Ammon's horn (tissue), 1 donor: ENCODE results near the gene GGT7.
"Not testable (repeated sequence)": the region's sequence is repeated elsewhere in the genome, so short reads cannot be mapped to it uniquely, and the experiment has no call there.

Experiments
- DNase-seq: peaks from one replicate; pipeline ENCODE4 v3.0.0-alpha.2; 2016; ENCODE audit warnings: low spot score

Gene GGT7, protein sequence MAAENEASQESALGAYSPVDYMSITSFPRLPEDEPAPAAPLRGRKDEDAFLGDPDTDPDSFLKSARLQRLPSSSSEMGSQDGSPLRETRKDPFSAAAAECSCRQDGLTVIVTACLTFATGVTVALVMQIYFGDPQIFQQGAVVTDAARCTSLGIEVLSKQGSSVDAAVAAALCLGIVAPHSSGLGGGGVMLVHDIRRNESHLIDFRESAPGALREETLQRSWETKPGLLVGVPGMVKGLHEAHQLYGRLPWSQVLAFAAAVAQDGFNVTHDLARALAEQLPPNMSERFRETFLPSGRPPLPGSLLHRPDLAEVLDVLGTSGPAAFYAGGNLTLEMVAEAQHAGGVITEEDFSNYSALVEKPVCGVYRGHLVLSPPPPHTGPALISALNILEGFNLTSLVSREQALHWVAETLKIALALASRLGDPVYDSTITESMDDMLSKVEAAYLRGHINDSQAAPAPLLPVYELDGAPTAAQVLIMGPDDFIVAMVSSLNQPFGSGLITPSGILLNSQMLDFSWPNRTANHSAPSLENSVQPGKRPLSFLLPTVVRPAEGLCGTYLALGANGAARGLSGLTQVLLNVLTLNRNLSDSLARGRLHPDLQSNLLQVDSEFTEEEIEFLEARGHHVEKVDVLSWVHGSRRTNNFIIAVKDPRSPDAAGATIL

GRCh38 chr20:34872622-34873224 is at the start of gene GGT7:
Gene GGT7, minus strand, starts transcription at chr20:34872856. Its CDS starts 41 bp downstream, at chr20:34872815.
- DNase-seq, result peak; percentile 90

GRCh38 chr20:34921436-34921835 is 48.8 kb upstream of the GGT7 start:
- no peak for DNase-seq

- DNase-seq, result peak; percentile 33
Observed at GRCh38 chr20:34920055-34920454, 47.4 kb upstream of the GGT7 start.

DNA sequence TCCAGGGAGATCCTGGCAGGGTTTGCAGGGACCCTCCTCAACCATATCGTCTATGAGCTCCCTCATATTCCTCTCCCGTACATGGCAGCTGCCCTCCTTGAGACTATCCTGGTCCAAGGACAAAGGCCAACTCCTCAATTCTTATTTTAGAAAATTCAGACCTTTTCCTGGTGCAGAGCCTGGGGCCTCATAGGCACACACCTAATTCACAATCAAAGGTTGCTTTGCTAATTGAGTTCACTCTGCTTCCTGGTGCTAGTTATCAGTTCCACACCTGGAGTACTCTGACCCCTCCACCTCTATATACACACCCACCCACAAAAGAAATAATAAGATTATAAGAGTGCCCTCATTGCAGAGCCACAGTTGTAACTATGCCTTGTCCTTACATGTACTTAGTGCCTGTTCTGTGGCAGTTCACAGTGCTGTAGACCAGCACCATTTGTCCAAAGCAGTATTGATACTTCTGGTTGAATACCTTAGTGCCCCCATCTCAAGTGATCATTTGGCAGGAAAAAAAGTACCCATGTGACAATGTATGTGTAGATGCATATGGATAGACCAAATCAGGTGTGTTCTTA is 44.2 kb upstream of the GGT7 start:
- DNase-seq, result no peak

DNA sequence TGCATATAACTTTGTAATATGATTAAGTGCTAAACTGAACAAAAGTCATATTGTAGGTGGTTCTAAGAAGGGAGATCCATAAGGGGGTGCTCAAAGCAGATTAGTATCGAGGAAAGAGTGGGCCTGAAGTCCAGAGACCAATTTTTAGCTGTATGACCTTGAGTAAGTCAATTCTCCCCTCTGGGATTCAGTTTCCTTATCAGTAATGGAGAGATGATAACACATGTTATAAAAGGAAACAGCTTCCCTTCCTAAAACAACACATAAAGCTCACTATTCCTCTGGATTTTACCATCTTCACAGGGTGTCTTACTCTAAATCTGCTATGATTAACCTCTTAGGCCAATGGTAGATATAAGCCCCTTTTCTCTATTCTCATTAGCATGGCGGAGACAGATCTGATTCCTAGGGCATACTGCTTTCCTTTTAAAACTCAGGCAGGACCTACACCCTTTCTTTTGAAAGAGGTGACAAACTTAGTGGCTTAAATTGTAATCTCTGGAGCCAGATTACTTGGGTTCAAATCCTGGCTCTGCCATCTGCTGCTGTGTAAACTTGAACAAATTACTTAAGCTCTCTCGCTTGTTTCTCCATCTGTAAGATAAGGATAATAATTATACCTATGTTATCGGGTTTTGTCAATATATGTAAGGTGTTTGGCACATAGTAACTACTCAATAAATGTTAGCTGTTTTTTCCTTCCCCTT is 43.2 kb upstream of the GGT7 start:
- no peak for DNase-seq

GRCh38 chr20:34915131-34915530 is 42.5 kb upstream of the GGT7 start:
- DNase-seq, result no peak

DNA sequence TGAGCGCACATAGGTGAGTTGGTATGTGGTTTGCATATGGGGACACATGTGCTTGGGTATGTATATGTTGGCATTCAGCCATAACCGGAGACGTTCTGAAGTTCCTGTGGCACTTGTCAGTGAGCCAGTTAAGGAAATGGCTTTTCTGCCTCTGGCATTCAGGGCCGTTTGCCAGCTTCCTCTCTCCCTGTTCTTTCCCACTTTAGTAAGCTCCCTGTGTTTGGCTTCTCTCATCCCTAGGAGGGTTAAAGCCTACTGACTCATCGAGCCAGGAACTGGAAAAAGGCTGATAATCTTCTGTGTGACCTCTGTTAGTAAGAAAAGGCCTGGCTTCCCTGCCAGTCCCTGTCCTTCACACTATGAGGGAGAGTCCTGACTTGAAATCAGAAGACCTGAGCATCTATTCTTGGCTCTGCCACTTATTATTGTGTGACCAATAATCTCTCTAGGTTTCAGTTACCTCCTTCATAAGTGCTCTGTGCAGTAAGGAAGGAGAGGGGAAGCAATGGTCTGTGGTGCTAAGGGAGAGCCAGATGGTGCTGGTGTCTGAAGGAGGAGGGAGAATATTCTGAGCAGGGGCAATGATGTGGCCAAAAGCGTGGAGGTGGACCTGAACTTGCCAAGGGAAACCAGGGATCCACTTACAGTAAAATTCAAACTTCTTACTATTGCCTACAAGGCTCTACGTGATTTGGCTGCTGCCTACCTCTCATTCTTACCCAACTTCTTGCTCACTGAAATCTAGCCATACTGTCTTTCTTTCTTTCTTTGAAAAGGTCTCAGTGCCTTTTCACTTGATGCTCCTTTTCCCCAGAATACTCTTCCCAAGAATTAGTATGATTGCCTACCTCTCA is 35.2 kb upstream of the GGT7 start:
- DNase-seq, result peak; percentile 22

DNA sequence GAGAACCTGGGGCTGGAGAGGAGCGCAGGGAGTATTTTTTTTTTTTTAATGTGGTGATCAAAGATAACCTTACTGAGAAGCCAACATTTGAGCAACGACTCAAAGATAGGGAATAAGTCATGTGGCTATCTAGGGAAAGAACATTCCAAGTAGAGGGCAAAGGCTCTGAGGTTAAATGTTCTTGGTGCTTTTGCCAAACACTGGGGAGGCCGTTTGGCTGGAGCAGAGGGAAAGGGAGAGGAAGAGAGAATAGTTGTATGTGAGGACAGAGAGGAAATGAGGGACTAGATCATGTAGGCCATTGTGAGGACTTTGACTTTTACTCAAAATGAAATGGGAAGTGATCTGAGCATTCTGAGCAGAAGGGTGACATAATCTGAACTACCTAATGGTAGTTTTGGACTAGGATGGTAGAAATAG is 31.6 kb upstream of the GGT7 start:
- DNase-seq, result peak; percentile 28

DNA sequence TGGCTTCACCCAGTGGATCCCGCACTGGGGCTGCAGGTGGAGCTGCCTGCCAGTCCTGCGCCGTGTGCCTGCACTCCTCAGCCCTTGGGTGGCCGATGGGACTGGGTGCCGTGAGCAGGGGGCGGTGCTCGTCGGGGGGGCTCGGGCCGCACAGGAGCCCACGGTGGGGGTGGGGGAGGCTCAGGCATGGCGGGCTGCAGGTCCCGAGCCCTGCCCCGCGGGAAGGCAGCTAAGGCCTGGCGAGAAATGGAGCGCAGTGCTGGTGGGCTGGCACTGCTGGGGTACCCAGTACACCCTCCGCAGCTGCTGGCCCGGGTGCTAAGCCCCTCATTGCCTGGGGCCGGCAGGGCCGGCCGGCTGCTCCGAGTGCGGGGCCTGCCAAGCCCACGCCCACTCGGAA is 26.1 kb upstream of the GGT7 start:
- not testable (repeated sequence) for DNase-seq

DNA sequence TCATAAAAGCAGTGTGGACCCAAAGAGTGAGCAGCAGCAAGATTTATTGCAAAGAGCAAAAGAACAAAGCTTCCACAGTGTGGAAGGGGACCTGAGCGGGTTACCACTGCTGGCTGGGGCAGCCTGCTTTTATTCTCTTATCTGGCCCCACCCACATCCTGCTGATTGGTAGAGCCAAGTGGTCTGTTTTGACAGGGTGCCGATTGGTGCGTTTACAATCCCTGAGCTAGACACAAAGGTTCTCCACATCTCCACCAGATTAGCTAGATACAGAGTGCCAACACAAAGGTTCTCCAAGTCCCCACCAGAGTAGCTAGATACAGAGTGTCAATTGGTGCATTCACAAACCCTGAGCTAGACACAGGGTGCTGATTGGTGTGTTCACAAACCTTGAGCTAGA is 25.5 kb upstream of the GGT7 start:
- not testable (repeated sequence) for DNase-seq

DNA sequence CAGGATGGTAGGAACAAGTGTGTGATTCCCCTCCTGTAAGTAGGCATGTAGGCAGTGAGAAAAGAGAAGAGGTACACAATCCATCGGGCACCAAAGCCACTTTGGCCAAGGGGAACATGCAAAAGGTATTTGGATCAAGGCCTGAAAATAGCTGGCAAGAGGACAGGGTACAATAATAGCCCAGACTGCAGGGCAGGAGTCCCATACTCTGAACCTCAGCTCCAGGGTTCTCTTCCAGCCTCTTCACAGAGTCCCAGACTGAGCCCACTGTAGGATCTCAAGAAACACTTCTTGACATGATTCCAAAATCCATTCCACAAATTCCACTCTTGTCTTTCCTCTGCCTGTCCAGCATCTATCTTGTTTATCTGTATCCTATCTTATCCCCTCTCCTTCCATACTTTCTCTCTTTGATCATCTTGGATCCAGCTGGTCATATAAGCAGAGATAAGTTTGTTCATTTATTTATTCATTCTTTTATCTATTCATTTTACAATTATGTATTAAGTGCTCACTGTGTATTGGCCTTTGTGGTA is 23.5 kb upstream of the GGT7 start:
- DNase-seq, result no peak

DNA sequence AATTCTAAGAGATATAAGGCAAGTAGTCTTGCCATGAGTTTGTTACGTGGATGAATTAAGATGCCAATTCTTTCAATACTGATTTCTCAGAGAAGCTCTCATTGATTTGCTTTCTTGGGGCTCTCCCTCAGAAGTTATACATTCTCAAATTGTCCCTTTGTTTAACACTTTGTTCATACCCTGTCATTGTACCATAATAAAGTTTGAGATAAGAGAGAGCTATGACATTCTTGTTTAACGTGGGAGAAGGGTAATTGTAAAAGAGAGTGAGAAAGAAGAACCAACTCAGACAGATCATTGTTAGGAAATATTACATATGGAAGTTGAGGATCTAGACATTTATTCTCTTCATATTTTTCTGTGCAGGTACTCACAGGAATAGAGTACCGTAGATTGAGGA is 22.8 kb upstream of the GGT7 start:
- DNase-seq, result no peak

DNA sequence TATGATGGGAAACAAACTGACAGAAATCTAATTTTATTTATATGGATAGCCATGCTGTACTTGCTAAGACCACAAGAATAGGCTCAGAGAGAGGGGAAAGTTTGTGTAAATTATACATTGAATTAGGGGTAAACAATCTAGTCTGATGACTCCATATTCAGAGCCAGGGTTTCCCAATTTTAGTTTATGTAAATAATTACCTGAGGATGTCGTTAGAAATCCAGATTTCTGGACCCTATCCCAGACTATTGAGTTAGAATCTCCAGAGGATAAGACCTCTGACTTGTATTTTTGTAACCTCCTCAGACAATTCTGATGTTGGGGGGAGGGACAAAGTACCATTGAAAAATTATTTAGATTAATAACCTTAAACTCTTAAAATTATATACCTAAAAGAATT is 22.1 kb upstream of the GGT7 start:
- DNase-seq, result no peak

GRCh38 chr20:34892671-34893070 is 20.0 kb upstream of the GGT7 start:
- no peak for DNase-seq

GRCh38 chr20:34891166-34892062 is 18.8 kb upstream of the GGT7 start:
- DNase-seq, result no peak

DNA sequence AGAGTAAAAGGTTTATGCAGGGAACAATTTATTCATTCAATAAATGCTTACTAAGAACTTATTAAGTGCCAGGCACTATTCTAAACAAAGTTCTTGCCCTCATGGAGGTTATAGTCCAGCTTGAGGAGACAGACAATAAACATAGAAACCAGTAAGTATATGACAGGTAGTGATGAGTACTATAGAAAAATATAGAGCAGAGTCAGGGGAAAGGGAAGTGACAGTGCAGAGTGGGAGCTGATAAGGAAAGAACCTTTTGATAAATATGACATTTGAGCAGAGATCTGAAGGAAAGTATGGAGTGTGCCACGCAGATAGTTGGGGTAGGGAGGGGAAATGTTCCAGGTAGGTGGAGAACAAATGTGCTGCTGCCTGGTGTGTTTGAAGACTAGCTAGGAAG is 15.8 kb upstream of the GGT7 start:
- DNase-seq, result no peak

- DNase-seq, result no peak
Observed at GRCh38 chr20:34887023-34887422, 14.4 kb upstream of the GGT7 start.

- no peak for DNase-seq
Observed at GRCh38 chr20:34886122-34886521, 13.5 kb upstream of the GGT7 start.

- no peak for DNase-seq
Observed at GRCh38 chr20:34884260-34884659, 11.6 kb upstream of the GGT7 start.

DNA sequence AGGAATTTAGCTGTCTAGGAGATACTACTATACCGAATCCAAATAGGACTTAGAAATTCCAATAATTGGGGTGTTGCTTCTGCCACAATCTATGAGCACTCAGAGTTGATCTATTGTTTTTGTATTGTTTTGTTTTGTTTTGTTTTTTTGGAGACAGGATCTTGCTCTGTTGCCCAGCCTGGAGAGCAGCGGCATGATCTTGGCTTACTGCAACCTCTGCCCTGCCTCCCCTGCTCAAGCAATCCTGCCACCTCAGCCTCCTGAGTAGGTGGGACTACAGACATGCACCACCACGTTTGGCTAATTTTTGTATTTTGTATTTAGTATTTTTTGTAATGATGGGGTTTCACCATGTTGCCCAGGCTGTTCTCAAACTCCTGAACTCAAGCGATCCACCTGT is 11.2 kb upstream of the GGT7 start:
- no peak for DNase-seq
